SU-DHL-6 (cell line): ENCODE data around the gene COL5A1.

Experiments
- CTCF ChIP-seq: fragments of 200-600 bp; sonication (generic); IDR thresholded peaks from one replicate; pipeline ENCODE4 v1.5.1; 2017; ENCODE audit warnings: antibody characterized with exemption, mild to moderate bottlenecking, low read length, moderate library complexity; ENCODE audit not compliant: insufficient read depth, poor library complexity, severe bottlenecking
- EZH2phosphoT487 ChIP-seq: fragments of 200-600 bp; sonication (generic), shearing (Covaris generic); conservative IDR thresholded peaks from 2 replicates; pipeline ENCODE4 v1.6.1; 2018; ENCODE audit warnings: mild to moderate bottlenecking, antibody characterized with exemption, low read length, moderate library complexity, mixed read lengths

DNA sequence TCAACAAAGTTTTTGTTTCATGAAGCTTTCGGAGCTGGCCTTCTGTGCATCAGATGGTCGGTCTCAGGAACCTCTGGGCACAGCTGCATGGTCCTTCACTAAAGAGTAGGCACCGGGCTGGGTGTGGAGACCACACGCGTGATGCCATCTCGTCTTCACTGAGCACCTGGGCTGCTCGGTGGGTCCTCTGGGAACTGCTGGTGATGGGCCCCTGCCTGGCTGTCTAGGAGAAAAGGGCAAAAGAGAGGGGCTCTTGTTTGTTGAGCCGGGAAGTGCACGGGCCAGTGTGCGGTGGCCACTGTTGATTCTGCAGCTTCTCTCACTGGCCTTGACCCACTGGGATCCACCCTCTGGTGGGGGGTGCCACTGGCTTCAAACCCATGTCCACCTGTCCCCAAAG, 46.0 kb downstream of the COL5A1 start:
- no peak for TF ChIP-seq CTCF
- no peak for TF ChIP-seq EZH2phosphoT487
